Sigmoid colon (tissue), 4 donors: ENCODE results near the gene SNX5.

Experiments
- CTCF ChIP-seq, 4 experiments: fragments of 450-650 bp in 3 of 4; fragments of 200-600 bp in 1 of 4; IDR thresholded peaks; one replicate each; pipeline ENCODE4 v1.5.1; 2016 to 2019; ENCODE audit warnings: antibody characterized with exemption in 4 of 4, mild to moderate bottlenecking in 3 of 4, moderate library complexity in 2 of 4
- EP300 ChIP-seq, 4 donors: sonication (generic); formaldehyde crosslinking; IDR thresholded peaks; one replicate each; pipeline ENCODE4 v1.6.1; 2017; ENCODE audit warnings: antibody characterized with exemption in 4 of 4

DNA sequence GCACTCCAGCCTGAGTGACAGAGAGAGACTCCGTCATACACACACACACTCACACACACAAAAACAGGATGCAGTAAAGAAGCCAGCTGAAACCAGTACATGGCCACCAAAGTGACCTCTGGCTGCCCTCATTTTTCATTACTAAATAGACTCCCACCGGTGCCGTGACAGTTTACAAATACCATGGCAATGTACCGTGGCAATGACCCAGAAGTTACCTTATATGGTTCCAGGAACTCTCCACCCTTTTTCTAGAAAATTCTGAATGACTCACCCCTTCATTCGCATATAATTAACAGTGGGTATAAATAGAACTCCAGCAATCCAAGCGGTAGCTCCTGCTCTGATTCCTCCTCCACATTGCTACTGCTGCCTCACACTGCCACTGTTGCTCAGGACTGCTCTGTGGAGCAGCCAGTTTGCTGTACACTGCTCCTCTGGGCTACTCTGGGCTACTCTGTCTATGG, 57.7 kb downstream of the SNX5 start:
- TF ChIP-seq CTCF (IDR thresholded peaks at IDR 0.05), result no peak
- TF ChIP-seq EP300 (IDR thresholded peaks at IDR 0.05), result no peak
